Suprapubic skin (tissue), 4 donors: ENCODE results near the gene PRSS56.

Source experiments
- POLR2A ChIP-seq, 2 donors: fragments of 450-650 bp; IDR thresholded peaks; one replicate each; pipeline ENCODE4 v1.6.1; 2017; ENCODE audit warnings: antibody characterized with exemption in 2 of 2, mild to moderate bottlenecking in 2 of 2, moderate library complexity in 2 of 2
- POLR2AphosphoS5 ChIP-seq, 3 donors: sonication (generic); formaldehyde crosslinking; IDR thresholded peaks; one replicate each; pipeline ENCODE4 v1.6.1; 2017; ENCODE audit warnings: antibody characterized with exemption in 3 of 3

- TF ChIP-seq POLR2AphosphoS5 (IDR thresholded peaks at IDR 0.05) (no peak), POLR2A (IDR thresholded peaks at IDR 0.05) (no peak)
Observed at GRCh38 chr2:232534940-232535651, 14.9 kb downstream of the PRSS56 start.
